Activated T-cell treated with anti-CD3 and anti-CD28 coated beads, Interleukin-2, amount 50 U/mL, for 24 hours (primary cell): Measurements from ENCODE around the gene SLC30A9.

Source experiments
- DNase-seq: peaks from one replicate; pipeline ENCODE4 v3.0.0-alpha.2; 2020
- H3K27ac Mint-ChIP-seq: 2 replicates; pipeline ENCODE4 v1.8.0; 2020; ENCODE audit warnings: mild to moderate bottlenecking, mixed read lengths
- H3K27me3 Mint-ChIP-seq: 2 replicates; pipeline ENCODE4 v1.8.0; 2020; ENCODE audit warnings: mixed read lengths
- H3K36me3 Mint-ChIP-seq: 2 replicates; pipeline ENCODE4 v1.8.0; 2020; ENCODE audit warnings: low read depth, mixed read lengths
- H3K4me1 Mint-ChIP-seq: 2 replicates; pipeline ENCODE4 v1.8.0; 2020; ENCODE audit warnings: low read depth, mixed read lengths
- H3K4me3 Mint-ChIP-seq: 2 replicates; pipeline ENCODE4 v1.8.0; 2020; ENCODE audit warnings: mild to moderate bottlenecking, moderate library complexity, mixed read lengths
- H3K9me3 Mint-ChIP-seq: 2 replicates; pipeline ENCODE4 v1.8.0; 2020; ENCODE audit warnings: mixed read lengths

The SLC30A9 gene

DNA sequence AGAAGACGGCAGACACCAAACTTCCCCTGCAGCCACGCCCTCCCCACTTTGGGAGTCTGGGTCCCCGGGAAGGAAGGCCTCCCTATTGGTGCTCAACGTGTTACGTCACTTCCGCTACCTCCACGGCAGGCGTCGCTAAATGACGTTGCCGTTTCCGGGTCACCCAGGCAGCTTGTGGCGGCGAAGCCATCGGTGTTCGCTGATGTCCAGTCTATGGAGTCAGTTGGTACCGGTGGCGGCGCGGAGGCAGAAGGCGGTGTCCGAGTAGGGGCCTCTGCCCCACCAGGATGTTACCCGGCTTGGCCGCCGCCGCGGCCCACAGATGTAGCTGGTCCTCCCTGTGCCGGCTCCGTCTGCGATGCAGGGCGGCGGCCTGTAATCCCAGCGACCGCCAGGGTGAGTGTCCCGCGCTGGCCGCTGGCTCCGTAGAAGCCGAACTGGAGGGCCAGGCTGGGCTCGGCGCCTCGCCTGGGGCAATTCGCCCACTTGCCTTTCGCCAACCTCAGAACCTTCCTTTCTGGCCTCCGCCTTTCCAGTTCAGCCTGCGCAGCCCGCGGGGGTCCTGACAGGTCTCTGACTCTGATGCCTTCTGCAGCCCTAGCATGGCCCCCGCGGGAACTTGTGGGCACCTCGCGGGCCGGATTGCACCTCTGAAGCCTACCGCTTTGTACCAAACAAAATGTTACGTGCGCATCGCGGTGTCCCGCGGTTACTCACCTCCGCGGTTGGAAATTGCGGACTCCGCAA, at the start of gene SLC30A9:
TSS of gene SLC30A9 (plus strand) at position 166 of the 747 bp plus-strand sequence. CDS start at position 288, 122 bp downstream.
- H3K9me3 Mint-ChIP-seq = no peaks in the 10 kb centered on the region
- H3K4me3 Mint-ChIP-seq = peak within 1 kb of the TSS; percentile 97
- H3K27me3 Mint-ChIP-seq = no peaks in the 10 kb centered on the region
- peak; percentile 93 for DNase-seq
- peaks cover 18% of the 10 kb centered on the region for H3K36me3 Mint-ChIP-seq
- peak within 1 kb of the TSS; percentile 95 for H3K27ac Mint-ChIP-seq
- H3K4me1 Mint-ChIP-seq = peaks cover 35% of the 10 kb centered on the region

DNA sequence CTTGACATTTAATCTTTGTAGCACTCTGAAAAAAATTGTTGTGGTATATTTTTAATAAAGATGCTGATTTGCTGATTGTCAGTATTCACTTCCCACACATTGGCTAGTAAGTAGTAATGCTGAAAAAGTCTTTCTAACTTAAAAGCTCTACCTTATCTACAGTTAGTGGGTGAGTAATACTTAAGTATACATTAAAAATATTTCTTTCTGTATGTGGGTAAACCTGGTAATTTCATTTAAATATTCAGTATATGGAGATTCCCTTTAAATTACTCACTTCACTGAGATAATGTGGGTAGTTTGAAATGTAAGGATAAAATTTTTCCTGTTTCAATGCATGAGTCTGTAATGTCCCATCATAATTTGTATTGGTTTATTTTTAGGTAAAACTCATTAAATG, 49.5 kb upstream of the SLC30A9 start:
- DNase-seq = no peak
- no peaks in the 10 kb centered on the region for H3K9me3 Mint-ChIP-seq
- peaks cover 50% of the 10 kb centered on the region for H3K4me1 Mint-ChIP-seq
- no peaks in the 10 kb centered on the region for H3K27me3 Mint-ChIP-seq
- no peak overlapping the region for H3K27ac Mint-ChIP-seq
- H3K4me3 Mint-ChIP-seq = no peak overlapping the region
- peaks cover 92% of the 10 kb centered on the region for H3K36me3 Mint-ChIP-seq

DNA sequence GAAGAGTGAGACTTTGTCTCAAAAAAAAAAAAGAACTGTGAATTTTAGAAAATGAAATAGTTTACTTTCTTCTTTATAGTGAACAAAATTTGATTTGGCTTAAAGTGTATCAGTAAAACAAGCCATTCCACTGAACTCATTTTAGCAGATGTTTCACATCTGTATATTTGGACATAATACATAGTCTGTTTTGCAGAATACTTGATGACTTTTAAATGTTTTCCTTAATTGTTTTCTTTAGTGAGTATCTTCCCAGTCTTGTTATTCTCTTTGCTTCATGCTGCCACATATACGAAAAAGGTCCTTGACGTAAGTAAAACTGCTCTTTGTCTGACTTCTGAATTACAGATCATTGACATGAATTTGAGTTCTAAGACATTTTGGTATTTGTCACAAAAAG, 46.8 kb upstream of the SLC30A9 start:
- H3K4me3 Mint-ChIP-seq = no peak overlapping the region
- peaks cover 33% of the 10 kb centered on the region for H3K4me1 Mint-ChIP-seq
- no peak for DNase-seq
- no peaks in the 10 kb centered on the region for H3K27me3 Mint-ChIP-seq
- H3K9me3 Mint-ChIP-seq = no peaks in the 10 kb centered on the region
- H3K27ac Mint-ChIP-seq = no peak overlapping the region
- peaks cover 90% of the 10 kb centered on the region for H3K36me3 Mint-ChIP-seq

DNA sequence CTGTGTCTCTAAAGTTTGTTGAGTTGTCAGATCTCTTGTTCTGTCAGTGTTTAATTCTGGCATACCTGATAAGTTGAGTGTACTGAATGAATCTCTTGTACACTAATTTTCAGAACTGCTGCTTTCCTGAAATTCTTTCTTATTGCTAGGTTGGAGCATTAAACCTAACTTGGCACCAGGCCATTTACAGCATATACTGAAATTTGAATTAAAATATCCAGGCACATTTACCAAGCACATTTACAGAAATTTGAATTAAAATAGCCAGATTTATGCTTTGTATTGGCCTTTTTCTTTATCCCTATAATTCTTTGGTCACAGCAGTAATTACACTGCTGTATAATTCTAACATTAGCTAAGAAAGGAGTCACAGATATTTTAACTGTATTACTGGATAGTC, 46.2 kb upstream of the SLC30A9 start:
- H3K9me3 Mint-ChIP-seq = no peaks in the 10 kb centered on the region
- no peak overlapping the region for H3K27ac Mint-ChIP-seq
- no peak for DNase-seq
- H3K36me3 Mint-ChIP-seq = peaks cover 87% of the 10 kb centered on the region
- no peak overlapping the region for H3K4me3 Mint-ChIP-seq
- no peaks in the 10 kb centered on the region for H3K27me3 Mint-ChIP-seq
- H3K4me1 Mint-ChIP-seq = peaks cover 27% of the 10 kb centered on the region

DNA sequence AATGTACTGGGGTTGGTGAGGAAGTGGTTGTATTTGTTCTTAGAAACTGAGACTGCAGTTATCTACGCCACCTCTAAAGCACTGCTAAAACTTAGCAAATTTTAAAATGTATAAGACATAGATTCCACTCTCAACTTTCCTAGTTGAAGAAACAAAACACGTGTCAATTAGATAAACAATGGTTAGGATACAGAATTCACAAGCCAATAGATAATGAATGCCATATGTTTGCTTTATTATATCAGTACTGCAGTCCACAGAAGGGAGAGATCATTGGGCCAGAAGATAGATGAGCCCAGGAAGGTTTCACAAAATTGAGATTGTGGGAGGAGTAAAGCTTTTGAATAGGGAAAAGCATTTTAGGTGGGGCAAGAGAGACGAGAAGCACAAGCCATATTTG, 40.8 kb upstream of the SLC30A9 start:
- Mint-ChIP-seq H3K27ac (peak overlapping the region; percentile 34), H3K9me3 (no peaks in the 10 kb centered on the region)
- DNase-seq = no peak

DNA sequence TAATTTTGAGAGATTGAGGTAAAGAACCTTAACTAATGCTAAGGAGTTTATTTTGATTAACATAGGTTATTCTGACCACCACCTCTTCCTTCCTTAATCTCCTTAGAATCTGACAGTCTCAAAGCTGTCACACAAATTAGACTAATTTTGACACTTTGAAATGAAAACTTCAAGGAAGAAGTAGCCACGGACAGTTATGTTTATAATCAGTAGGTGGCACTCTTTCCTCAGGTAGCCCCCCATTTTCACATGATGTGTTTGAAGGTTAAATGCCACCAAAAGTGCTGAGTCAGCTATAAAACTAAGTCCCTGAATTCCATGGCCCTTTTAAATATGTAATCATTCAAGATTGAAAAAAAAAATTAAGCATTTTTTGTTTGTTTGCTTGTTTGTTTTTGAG, 32.7 kb upstream of the SLC30A9 start:
- Mint-ChIP-seq H3K27me3 (no peaks in the 10 kb centered on the region), H3K4me3 (no peak overlapping the region), H3K36me3 (peaks cover 65% of the 10 kb centered on the region), H3K27ac (no peak overlapping the region), H3K4me1 (no peaks in the 10 kb centered on the region), H3K9me3 (no peaks in the 10 kb centered on the region)
- DNase-seq = no peak

More for the DNA sequence above, 40.8 kb upstream of the SLC30A9 start:
- peaks cover 2% of the 10 kb centered on the region for H3K4me1 Mint-ChIP-seq
- no peaks in the 10 kb centered on the region for H3K27me3 Mint-ChIP-seq
- peaks cover 89% of the 10 kb centered on the region for H3K36me3 Mint-ChIP-seq
- no peak overlapping the region for H3K4me3 Mint-ChIP-seq

DNA sequence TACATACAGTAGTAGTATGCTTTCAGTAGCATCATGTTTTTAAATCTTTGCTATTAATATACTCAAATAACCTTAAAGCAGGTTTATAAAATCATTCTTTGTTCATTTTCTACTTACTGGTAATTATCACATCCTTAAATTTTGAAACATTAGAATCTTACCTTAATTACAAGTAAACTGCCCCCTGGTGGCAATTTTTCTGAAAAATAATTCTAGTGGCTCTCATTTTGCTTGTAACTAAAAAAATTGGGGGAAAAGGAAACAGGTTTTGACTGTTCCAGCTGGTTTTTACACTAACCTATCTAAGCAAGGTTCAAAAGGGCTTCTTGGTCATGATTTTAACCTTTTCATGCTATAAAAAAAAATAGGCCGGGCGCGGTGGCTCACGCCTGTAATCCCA, 27.2 kb upstream of the SLC30A9 start:
- Mint-ChIP-seq H3K4me1 (no peaks in the 10 kb centered on the region), H3K27me3 (no peaks in the 10 kb centered on the region), H3K4me3 (no peak overlapping the region), H3K27ac (no peak overlapping the region), H3K36me3 (peaks cover 20% of the 10 kb centered on the region), H3K9me3 (peaks cover 6% of the 10 kb centered on the region)
- no peak for DNase-seq

DNA sequence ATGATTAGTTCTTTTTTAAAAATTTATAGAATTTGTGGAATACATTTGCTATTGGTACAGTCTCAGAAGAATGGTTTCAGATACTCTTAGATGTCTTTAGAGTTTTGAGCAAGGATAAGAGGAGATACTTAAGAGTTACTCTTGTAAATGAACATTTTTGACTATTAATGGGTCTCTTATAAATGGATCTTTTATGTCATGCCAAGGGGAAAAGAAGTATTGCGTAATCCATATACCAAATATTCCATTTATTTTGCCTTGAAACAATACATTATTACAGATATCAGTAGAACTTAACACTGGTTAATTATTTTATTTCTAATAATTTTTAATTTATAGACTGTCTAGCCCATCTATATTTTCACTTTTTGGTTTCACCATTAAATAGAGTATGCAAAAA, 25.9 kb upstream of the SLC30A9 start:
- no peak for DNase-seq
- no peaks in the 10 kb centered on the region for H3K27me3 Mint-ChIP-seq
- no peak overlapping the region for H3K4me3 Mint-ChIP-seq
- H3K36me3 Mint-ChIP-seq = peaks cover 15% of the 10 kb centered on the region
- H3K9me3 Mint-ChIP-seq = peaks cover 15% of the 10 kb centered on the region
- no peaks in the 10 kb centered on the region for H3K4me1 Mint-ChIP-seq
- H3K27ac Mint-ChIP-seq = no peak overlapping the region

DNA sequence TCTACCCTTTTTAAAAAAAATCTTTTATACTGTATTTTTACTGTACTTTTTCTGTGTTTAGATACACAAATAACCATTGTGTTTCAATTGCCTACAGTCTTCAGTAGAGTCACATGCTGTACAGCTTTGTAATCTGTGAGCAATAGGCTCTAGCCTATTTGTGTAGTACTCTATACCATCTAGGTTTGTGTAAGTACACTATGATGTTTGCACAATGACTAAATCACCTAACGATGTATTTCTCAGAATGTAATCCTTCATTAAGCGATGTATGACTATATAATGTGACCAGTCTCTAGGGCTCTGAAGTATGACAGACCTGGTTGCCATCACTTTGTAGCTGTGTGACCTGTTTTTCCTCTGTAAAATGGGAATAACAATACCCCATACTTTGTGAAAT, 22.9 kb upstream of the SLC30A9 start:
- Mint-ChIP-seq H3K4me1 (no peaks in the 10 kb centered on the region), H3K4me3 (no peak overlapping the region), H3K36me3 (peaks cover 8% of the 10 kb centered on the region), H3K9me3 (peaks cover 15% of the 10 kb centered on the region), H3K27me3 (peaks cover 6% of the 10 kb centered on the region), H3K27ac (no peak overlapping the region)
- DNase-seq = no peak

DNA sequence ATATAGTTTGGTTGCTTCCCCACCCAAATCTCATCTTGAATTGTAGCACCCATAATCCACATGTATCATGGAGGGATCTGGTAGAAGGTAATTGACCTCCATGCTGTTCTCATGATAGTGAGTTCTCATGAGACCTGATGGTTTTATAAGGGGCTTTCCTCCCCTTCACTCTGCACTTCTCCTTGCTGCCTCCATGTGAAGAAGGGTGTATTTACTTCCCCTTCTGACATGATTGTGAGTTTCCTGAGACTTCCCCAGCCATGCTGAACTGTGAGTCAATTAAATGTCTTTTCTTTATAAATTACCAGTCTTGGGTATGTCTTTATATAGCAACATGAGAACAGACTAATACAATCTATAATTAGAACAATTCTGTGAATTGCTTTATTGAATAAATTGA, 20.7 kb upstream of the SLC30A9 start:
- no peak for DNase-seq
- H3K4me3 Mint-ChIP-seq = no peak overlapping the region
- H3K36me3 Mint-ChIP-seq = peaks cover 8% of the 10 kb centered on the region
- no peaks in the 10 kb centered on the region for H3K4me1 Mint-ChIP-seq
- peaks cover 7% of the 10 kb centered on the region for H3K27me3 Mint-ChIP-seq
- peaks cover 15% of the 10 kb centered on the region for H3K9me3 Mint-ChIP-seq
- no peak overlapping the region for H3K27ac Mint-ChIP-seq

DNA sequence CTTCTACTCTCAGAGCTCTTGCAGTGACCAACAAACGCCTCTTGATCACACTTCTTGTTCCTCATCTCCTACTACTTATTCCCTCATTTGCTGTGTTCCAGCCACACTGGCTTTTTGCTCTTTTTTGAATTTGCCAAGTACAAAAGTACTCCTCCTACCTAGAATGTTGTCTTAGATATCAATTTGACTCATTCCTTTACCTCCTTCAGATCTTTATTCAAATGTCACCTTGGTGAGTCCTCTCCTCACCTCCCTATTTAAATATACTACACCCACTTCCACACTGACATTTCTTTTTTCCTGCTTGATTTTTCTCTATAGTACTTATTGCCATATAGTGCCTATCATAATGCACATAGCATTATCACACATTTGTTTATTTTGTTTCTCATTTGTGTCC, 15.0 kb upstream of the SLC30A9 start:
- peaks cover 5% of the 10 kb centered on the region for H3K4me1 Mint-ChIP-seq
- no peak overlapping the region for H3K4me3 Mint-ChIP-seq
- no peaks in the 10 kb centered on the region for H3K9me3 Mint-ChIP-seq
- no peaks in the 10 kb centered on the region for H3K36me3 Mint-ChIP-seq
- DNase-seq = no peak
- no peak overlapping the region for H3K27ac Mint-ChIP-seq
- H3K27me3 Mint-ChIP-seq = peaks cover 10% of the 10 kb centered on the region

DNA sequence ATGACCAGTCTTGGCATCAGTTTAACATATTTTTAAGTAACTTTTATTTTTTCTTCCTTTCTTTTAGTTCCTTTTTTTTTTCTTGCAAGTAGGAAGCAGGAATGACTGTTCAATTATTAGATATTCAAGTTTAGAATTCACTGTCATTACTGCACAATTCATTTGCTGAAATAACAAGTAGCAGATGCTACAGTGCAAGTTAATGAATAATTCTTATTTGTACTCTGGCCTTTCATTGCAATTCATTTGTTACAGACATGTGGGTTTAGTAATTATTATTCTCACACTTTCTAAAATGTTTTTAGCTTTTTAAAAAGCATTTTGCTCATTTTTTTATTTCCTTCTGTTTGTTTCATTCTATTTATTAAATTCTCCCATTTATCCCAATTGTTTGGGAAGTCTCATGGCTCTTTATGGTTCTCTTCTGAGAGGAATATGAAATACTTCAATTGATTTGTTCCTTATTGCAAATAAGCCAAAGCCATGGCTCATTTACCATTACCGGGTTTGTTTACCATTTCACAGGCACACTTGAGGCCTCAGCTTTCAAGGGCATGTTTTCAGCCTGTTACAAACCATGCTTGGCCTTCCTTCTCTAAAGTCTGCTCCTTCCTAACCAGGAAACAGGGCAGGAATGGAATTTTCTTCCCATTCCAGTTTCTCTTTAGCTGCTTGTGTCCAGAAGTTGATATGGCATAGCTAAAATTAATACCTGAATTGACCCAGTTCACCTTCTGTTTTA, 13.4 kb upstream of the SLC30A9 start:
- no peak for DNase-seq
- peaks cover 8% of the 10 kb centered on the region for H3K27me3 Mint-ChIP-seq
- peaks cover 5% of the 10 kb centered on the region for H3K4me1 Mint-ChIP-seq
- no peaks in the 10 kb centered on the region for H3K36me3 Mint-ChIP-seq
- H3K4me3 Mint-ChIP-seq = no peak overlapping the region
- no peaks in the 10 kb centered on the region for H3K9me3 Mint-ChIP-seq
- no peak overlapping the region for H3K27ac Mint-ChIP-seq

DNA sequence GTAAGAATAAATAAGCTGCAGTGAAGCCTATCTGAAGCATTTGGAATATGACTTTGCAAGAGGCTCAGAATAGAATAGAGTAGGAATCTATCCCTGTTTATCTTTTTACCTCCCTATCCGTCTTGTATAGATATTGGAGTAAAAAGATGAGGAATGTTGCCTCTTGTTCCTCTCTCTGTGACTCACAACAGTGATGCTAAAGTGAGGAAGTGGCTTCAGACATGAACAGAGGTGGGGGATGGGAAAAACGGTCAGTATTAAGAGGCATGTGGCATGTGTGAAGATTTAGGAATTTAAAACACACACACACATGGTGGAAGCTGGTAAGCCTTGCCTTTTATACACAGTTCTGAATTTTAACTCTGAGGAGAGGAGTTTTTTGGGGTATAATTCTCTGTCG, 12.6 kb upstream of the SLC30A9 start:
- H3K27me3 Mint-ChIP-seq = peaks cover 3% of the 10 kb centered on the region
- H3K36me3 Mint-ChIP-seq = no peaks in the 10 kb centered on the region
- peaks cover 5% of the 10 kb centered on the region for H3K4me1 Mint-ChIP-seq
- no peaks in the 10 kb centered on the region for H3K9me3 Mint-ChIP-seq
- no peak for DNase-seq
- no peak overlapping the region for H3K4me3 Mint-ChIP-seq
- no peak overlapping the region for H3K27ac Mint-ChIP-seq

DNA sequence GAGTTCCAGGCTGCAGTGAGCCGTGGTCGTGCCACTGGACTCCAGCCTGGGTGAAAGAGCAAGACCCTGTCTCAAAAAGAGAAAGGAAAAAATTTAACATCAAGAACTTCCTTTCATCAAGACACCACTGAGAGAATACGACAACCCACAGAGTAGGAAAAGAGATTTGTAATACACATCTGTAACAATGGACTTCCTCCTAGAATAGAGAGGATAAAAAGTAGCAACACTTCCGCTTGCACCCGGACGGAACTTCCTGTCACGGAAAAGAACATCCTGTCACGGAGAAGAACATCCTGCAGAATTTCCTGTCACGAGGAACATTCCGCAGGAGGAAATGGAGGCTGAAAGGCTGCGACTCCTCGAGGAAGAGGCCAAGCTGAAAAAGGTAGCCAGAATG, 8.9 kb upstream of the SLC30A9 start, which contains the start of gene DCAF4L1:
TSS of gene DCAF4L1 (plus strand) at position 301 of the 400 bp plus-strand sequence. CDS start at position 338, 37 bp downstream.
- H3K27ac Mint-ChIP-seq = no peak within 1 kb of the TSS
- H3K4me1 Mint-ChIP-seq = no peaks in the 10 kb centered on the region
- DNase-seq = no peak
- no peaks in the 10 kb centered on the region for H3K9me3 Mint-ChIP-seq
- H3K36me3 Mint-ChIP-seq = no peaks in the 10 kb centered on the region
- H3K27me3 Mint-ChIP-seq = peaks cover 3% of the 10 kb centered on the region
- no peak within 1 kb of the TSS for H3K4me3 Mint-ChIP-seq

DNA sequence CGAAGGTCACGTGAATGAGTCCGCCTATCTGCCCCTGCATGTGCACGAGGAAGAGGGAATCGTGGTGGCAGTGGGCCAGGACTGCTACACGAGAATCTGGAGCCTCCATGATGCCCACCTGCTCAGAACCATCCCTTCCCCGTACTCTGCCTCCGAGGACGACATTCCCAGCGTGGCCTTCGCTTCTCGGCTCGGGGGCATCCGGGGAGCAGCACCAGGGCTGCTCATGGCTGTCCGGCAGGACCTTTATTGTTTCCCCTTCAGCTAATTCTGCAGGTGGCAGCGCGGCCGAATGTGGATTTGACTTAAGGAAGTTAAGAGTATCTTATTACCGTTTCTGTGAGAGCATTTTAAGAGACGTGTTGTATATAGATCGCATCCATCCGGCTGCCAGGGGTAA, 7.6 kb upstream of the SLC30A9 start:
- no peak overlapping the region for H3K4me3 Mint-ChIP-seq
- H3K36me3 Mint-ChIP-seq = no peaks in the 10 kb centered on the region
- no peaks in the 10 kb centered on the region for H3K9me3 Mint-ChIP-seq
- no peak overlapping the region for H3K27ac Mint-ChIP-seq
- DNase-seq = no peak
- no peaks in the 10 kb centered on the region for H3K4me1 Mint-ChIP-seq
- H3K27me3 Mint-ChIP-seq = peaks cover 3% of the 10 kb centered on the region
